Right hindlimb (tissue), 1 donor: ENCODE results near the gene FER.
A peak's percentile ranks its signal among the peaks of the same experiment; 100 is the strongest.
"Not testable (repeated sequence)": the region's sequence is repeated elsewhere in the genome, so short reads cannot be mapped to it uniquely, and the experiment has no call there.

ENCODE experiments used
- DNase-seq: peaks from one replicate; pipeline ENCODE4 v3.0.0-alpha.2; 2018

FER gene

DNA sequence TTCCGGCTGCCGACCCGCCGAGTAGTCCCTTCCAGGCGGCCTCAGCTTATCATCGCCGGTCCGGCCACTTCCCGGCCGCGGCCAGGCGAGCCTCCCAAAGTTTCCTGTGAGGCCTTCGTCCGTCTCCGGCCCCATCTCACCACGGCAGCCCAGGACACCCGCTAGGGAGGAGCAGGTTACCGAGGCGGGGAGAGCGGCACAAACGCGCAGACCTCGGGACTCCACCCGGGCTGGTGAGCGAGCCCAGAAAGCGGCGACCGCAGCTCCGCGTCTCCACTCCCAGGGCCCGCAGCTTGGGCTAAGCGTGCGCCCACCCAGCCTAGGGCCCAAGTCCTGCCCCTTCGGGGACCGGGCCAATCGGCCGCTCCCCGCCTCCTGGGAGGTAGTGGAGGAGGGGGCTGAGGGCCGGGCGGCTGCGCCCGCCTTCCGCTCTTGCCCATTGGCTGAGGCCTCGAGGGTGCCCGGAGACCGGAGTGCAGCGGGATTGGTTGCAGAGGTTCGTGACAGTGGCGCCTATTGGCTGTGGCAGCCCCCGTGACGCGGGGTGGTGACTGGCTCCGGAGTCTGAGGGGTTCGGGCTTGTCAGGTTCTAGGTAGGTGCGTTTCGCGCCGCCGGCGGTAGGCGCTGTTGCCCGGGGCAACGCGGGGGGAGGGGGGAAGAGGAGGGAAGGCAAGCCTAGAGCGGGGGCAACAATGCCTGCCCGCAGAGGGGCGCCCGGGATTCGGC lies 867 bp downstream of the FER start:
- DNase-seq = peak; percentile 99

DNA sequence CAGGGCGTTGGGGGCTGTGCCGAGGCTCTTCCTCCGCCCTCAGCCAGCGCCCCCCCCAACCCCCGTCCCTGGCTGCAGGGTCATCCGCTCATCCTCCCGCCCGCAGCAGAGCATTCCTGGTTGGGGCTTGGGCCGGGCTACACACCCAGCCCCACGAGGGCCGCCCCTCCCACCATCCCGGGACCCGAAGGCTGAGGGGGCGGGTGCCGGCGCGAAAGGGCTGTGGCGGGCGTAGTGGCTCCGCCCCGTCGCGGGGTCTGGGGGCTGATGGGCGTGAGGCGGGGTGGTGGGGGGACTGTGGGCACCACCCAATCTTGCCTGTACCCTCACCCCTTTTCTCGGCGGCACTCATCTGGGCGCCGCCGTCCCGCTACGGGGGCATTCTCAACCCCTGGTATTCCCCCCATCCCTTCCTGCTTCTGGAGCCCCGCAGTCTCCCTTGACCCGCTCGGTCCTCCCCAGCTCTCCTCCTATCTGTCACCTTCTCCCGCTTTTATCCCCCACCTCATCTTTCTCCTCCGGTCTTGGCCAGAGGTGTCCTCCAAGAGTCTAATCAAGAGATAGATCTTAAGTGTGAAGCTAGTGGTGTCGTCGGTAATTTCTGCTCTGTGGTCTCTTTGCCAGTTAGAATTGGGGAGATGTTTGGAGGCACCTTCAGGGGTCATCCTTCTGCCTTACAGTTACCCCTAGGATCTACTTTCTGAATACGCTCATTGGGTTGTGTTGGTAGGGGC lies 1.6 kb downstream of the FER start:
- no peak for DNase-seq

DNA sequence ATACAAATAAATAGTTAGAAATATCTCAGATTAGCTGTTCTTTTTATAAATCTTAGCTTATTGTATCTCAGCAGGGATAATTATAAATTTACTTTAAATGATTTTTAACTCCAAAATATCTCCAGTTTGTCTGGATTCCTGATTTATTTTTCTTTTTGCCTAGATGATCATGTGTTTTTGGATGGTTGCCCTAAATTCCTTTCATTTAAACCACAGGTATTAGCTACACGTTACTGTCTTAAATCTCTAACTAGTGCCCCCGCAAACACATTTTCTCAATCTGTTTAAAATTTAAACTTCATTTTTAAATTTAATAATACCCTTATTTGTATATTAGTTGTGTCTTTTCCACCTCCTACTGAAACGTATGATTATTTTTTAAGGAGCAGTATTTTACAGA lies 5.6 kb downstream of the FER start:
- DNase-seq = no peak

DNA sequence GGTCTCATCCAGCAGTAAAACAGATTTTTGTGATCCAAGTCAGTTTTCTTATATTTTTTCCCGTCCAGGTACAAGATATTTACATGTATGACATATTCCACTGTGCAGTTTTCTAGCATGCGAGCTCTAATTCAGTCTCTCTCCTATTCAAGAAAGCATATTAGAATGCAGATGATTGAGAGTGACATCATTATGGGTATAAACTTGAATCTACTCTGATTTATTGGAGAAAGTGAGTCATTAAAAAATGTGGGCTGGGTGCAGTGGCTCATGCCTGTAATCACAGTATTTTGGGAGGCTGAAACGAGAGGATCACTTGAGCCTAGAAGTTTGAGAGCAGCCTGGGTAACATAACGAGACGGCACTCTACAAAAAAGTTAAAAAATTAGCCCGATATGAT lies 6.2 kb downstream of the FER start:
- DNase-seq = no peak

DNA sequence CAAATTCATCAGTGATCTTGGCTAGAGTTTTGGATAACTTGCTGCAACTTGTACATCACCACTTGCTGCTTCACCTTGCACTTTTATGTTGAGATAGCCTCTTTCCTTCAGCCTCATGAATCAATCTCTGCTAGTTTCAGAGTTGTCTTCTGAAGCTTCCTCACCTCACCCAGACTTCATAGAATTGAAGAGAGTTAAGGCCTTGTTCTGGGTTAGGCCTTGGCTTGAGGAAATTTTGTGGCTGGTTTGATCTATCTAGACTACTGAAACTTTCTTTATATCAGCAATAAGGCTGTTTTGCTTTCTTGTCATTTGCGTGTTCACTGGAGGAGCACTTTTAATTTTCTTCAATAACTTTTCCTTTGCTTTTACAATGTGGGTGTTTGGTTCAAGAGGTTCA lies 12.8 kb downstream of the FER start:
- no peak for DNase-seq

DNA sequence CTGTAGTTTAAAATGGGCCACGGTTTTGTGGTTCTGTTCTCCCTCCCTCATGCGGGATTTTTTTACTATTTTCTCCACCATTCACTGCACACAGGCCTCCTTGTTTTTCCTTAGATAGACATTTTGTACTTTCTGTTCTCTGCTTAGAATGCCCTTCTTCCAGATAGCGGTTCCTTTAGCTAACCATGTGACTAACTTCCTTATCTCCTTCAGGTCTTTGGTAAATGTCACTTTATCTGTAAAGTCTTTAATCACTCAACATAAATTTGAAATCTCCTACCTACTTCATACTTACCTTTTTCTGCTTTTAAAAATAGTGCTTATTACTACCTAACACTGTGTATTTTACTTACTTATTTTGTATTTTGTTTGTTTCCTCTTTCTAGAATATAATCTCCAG lies 15.0 kb downstream of the FER start:
- DNase-seq = no peak

DNA sequence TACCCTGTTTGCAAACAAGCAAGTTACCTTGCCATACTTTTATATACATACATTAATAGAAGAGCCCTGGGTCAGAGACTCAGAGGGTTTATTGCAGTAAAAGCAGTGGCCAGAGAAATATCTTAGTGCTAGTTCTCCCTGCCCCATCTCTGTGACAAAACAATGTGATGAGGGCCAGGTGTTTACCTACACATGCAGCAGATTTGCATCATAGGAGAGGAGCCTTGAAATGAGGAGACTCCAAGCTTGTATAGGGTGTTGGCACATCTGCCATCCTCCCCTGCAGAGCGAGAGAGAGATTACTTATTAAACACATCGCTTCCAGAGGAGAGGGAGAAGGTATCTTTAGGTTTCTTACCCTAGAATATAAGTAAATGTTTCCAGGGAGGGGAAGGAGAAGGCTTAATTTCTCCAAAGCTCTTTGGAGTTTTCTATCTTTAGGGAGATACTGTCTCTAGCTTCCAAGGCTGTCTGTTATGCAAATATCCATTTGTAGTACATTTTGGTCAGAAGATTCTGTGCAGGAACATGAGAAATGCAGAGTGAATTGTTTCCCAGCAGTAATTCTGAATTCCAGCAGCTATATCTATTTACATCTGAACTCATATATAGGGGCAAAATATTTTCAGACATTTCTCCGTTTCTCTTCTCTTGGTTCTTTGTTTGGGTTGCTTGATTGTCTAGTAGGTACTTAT lies 15.7 kb downstream of the FER start:
- no peak for DNase-seq

DNA sequence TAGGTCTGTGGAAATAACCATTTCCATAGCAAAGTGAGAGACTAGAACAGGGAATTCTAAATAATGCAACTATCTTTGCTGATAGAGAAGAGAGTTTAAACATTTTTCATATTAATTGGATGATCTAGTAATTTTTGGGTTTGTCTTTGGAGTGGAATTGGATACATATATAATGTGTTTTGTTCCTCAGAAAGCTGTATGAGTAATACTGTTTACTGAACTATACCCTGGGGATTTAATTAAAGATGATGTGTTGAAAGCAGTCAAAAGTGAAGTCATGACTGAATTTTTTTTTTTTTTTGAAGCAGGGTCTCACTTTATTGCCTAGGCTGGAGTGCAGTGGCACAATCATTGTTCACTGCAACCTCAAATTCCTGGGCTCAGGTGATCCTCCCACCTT lies 17.9 kb downstream of the FER start:
- no peak for DNase-seq

DNA sequence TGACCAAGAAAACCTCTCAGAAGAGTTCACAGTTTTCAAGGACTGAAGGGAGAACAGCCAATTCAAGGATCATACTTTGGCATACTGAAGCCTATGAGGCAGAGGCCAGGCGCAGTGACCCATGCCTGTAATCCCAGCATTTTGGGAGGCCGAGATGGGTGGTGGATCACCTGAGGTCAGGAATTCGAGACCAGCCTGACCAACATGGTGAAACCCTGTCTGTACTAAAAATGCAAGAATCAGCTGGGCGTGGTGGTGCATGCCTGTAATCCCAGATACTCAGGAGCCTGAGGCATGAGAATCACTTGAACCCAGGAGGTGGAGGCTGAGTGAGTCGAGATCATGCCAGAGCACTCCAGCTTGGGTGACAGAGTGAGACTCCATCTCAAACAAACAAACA lies 19.2 kb downstream of the FER start:
- DNase-seq = not testable (repeated sequence)

DNA sequence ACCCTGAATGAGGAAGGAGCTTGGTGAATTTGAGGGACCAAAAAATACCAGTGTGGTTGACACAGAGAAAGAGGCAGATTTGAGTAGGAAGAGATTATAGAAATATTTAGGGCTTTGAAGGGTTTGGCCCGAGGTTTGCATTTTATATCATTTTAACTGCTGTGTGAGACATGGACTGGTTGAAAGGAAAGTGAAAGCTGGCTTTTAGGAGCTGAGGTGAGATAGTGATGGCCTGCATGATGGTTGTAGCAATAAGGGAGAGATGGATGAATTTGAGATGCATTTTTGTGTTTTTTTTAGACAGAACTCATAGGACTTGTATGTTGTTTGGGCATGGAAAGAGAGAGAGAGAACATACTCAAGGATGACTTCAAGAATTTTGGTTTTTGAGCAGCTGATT lies 21.7 kb downstream of the FER start:
- DNase-seq = no peak

DNA sequence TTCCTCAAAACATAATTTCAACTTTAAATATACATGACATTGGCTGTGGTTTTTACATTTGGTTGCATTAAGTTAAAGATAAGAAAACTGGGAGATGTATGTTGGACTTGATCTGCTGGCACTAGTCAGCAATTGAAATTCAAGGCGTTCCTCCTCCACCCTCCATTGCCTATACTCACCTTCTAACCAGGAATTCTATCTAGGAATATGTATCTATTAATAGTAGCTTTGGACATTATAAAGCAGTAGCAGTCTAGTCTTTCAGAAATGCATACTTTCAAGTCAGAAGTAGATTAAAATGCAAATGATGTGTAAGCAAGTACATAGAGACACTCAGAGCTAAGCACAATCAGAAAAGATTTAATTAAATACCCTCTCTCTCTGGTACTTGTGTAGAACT lies 24.9 kb downstream of the FER start:
- no peak for DNase-seq

DNA sequence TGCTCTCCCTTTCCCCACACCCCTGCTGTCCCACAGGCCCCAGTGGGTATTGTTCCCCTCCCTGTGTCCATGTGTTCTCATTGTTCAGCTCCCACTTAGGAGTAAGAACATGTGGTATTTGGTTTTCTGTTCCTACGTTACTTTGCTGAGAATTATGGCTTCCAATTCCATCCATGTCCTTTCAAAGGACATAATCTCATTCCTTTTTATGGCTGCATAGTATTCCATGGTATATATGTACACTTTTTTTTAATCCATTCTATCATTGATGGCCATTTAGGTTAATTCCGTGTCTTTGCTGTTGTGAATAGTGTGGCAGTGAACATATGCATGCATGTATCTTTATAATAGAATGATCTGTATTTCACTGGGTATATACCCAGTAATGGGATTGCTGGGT lies 25.6 kb downstream of the FER start:
- DNase-seq = no peak

DNA sequence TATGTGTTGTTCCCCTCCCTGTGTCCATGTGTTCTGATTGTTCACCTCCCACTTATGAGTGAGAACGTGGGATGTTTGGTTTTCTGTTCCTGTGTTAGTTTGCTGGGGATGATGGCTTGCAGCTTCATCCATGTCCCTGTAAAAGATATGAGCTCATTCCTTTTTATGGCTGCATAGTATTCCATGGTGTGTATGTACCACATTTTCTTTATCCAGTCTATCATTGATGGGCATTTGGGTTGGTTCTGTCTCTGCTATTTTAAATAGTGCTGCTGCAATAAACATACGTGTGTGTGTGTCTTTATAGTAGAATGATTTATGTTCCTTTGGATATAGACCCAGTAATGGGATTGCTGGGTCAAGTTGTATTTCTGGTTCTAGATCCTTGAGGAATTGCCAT lies 26.4 kb downstream of the FER start:
- DNase-seq = not testable (repeated sequence)

DNA sequence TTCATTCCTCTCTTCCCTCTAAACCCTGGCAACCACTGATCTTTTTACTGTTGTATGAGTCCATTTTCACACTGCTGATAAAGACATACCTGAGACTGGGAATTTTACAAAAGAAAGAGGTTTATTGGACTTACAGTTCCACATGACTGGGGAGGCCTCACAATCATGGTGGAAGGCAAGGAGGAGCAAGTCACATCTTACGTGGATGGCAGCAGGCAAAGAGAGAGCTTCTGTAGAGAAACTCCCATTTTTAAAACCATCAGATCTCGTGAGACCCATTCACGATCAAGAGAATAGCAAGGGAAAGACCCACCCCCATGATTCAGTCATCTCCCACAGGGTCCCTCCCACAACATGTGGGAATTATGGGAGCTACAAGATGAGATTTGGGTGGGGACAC lies 29.9 kb downstream of the FER start:
- not testable (repeated sequence) for DNase-seq

DNA sequence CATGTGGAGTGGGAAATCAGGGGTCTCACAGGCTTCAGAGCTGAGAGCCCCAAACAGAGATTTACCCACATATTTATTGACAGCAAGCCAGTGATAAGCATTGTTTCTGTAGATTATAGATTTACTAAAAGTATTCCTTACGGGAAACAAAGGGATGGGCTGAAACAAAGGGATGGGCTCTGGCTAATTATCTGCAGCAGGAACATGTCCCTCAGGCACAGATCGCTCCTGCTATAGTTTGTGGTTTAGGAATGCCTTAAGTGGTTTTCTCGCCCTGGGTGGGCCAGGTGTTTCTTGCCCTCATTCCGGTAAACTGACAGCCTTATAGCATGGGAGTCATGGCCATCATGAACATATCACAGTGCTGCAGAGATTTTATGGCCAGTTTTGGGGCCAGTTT lies 36.9 kb downstream of the FER start:
- DNase-seq = not testable (repeated sequence)

DNA sequence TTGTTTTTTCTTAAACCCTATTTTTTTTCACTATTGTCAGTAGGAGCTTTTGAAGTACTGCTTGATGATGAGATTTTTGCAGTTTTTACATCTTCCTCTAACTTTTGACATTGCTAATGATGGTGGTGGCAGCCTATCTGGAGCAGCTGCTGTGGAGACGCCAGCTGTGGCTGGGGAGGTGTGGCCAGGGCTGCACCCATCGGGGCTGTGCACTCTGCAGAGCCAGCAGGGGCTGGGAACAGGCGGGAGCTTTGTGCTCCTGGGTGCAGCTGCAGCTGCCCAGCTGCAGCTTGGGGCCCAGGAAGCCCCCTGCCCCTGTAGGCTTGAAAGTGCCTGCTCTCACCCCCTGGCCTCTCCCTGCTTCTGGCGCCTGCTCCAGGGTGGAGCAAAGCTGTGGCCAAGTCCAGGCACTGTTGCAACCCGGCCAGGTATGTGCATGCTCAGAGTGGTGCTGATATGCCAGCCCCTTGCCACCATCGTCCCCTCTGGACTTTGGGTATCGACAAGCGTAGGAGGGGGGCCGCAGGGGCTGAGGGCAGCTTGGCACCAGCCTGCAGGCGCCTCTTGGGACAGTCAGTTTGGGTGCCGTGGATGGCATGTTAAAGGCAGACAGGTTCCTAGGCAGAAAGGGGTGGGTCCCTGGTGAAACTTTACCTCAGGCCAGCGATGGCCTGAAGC lies 39.2 kb downstream of the FER start:
- peak; percentile 45 for DNase-seq

DNA sequence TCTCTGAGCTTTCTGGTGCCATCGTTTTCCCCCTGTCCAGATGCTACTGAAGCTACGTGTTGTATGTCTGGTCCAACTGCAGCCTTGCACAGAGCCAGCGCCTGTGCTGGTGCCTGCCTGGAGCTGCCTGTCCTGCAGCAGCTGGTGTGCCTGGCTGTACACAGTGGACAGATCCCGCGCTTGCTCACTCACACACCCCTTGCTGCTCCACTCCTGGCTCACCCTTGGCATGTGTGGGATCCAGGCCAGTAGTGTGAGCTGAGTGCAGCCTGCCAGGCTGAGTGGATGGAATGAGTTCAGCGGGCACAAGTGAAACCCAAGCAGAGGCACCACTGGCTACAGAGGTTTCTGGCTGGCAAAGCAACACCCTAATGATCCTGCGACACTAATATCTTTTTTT lies 40.4 kb downstream of the FER start:
- DNase-seq = peak; percentile 81

DNA sequence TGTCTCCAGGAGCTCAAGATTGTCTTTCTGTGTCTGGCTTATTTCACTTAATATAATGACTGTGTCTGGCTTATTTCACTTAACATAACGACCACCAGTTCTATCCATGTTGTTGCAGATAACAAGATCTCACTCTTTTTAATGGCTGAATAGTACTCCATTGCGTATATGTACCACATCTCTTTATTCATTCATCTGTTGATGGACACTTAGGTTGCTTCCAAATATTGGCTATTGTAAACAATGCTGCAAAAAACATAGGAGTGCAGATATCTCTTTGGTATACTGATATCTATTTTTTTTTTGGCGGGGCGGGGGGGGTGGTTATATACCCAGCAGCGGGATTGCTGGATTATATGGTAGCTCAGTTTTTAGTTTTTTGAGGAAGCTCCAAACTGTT lies 45.5 kb downstream of the FER start:
- no peak for DNase-seq

DNA sequence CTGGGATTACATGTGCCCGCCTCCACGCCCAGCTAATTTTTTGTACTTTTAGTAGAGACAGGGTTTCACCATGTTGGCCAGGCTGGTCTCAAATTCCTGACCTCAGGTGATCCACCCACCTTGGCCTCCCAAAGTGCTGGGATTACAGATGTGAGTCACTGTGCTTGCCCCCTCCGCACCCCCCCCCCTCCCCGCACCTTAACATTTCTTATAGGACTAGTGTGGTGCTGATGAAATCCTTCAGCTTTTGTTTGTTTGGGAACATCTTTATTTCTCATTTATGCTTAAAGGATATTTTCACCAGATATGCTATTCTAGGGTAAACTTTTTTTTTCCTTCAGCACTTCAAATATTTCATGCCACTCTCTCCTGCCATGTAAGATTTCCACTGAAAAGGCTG lies 46.7 kb downstream of the FER start:
- not testable (repeated sequence) for DNase-seq

DNA sequence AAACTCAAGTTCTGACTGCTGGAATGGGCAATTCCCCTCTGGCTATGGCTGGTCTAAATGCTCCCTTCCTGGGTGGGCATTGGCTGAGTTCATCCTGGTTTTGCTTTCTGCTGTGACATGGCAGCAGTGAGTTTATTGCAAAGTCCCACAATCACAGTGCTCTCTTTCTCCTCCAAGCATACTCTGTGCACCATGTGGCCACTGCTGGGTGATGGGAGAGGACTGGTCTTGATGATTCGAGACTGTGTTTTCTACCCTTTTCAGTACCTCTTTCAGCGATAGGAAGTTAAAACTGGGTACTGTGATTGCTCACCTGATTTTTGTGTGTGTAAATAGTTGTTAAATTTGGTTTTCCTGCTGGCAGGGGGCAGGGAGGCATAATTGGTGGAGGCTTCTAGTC lies 49.7 kb downstream of the FER start:
- DNase-seq = no peak

DNA sequence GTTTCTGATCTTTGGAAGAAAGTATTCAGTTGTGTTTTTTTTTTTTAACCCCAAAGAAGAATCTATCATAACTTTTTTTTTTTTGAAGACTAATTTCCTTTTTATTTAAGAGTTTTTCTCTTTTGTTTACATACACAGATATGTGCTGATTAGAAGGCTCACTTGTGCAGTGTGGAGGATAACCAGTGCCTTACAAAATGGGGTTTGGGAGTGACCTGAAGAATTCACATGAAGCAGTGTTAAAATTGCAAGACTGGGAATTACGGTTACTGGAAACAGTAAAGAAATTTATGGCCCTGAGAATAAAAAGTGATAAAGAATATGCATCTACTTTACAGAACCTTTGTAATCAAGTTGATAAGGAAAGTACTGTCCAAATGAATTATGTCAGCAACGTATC lies 50.3 kb downstream of the FER start:
- DNase-seq = no peak

DNA sequence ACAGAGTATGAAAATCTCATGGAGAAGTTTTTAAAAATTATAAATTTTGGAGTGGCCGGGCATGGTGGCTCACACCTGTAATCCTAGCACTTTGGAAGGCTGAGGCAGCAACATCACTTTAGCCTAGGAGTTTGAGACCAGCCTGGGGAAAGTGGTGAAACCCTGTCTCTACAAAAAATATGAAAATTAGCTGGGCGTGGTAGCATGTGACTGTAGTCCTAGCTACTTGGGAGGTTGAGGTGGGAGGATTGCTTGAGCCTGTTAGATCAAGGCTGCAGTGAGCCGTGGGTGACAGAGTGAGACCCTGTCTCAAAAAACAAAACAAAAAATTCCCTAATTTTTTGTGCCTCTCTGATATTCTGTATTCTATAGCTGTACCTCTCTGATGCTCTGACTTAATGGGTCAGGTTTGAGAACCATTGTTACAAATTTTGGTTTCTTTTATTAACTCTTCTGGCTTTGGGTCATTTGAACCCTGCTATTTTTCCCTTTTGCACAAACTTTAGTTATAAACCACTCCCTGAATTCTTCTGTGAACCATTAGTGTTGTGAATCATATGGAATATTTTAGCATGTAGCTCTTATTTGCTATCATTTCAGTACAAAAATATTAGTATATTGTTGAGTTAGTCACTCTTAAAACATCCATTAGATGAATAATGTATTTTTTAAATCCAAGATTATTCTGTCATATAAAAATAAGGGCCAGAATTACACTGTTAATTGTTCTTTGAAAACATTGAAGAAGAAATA lies 51.0 kb downstream of the FER start:
- DNase-seq = no peak

DNA sequence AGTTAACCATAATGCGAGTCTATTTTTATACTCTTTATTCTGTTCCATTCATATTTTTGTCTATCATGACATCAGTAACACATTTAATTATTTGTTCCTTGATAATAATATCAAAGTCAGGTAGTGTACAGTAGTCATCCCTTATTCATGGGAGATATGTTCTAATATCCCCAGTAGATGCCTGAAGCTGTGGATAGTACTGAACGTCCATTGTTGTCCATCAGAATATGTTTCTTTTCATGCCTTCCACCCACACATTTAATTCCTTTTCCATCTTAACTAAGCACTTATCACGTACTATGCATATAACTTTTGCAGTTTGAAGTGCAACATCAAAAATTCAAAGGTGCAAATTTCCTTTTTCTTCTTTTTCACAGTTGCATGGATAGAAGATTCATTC lies 53.6 kb downstream of the FER start:
- DNase-seq = no peak
